Thyroid gland (tissue), 4 donors: ENCODE results near the gene FARS2.
"Not testable (repeated sequence)": the region's sequence is repeated elsewhere in the genome, so short reads cannot be mapped to it uniquely, and the experiment has no call there.

Source experiments
- POLR2A ChIP-seq, 2 donors: fragments of 450-650 bp; IDR thresholded peaks; one replicate each; pipeline ENCODE4 v1.6.1; 2017; ENCODE audit warnings: antibody characterized with exemption in 2 of 2, mild to moderate bottlenecking in 2 of 2, moderate library complexity in 1 of 2
- TF ChIP-seq, protein P1 (sequence below), 6 experiments: fragments of 200-600 bp in 3 of 6; fragments of 450-650 bp in 3 of 6; sonication (generic) in 3 of 6; IDR thresholded peaks; one replicate each; pipeline ENCODE4 v1.5.1; 2016 to 2019; ENCODE audit warnings: antibody characterized with exemption in 6 of 6, mild to moderate bottlenecking in 2 of 6, inconsistent platforms in 1 of 6, moderate library complexity in 1 of 6

GRCh38 chr6:5806406-5806805, 545.1 kb downstream of the FARS2 start:
- TF ChIP-seq, protein P1, sequence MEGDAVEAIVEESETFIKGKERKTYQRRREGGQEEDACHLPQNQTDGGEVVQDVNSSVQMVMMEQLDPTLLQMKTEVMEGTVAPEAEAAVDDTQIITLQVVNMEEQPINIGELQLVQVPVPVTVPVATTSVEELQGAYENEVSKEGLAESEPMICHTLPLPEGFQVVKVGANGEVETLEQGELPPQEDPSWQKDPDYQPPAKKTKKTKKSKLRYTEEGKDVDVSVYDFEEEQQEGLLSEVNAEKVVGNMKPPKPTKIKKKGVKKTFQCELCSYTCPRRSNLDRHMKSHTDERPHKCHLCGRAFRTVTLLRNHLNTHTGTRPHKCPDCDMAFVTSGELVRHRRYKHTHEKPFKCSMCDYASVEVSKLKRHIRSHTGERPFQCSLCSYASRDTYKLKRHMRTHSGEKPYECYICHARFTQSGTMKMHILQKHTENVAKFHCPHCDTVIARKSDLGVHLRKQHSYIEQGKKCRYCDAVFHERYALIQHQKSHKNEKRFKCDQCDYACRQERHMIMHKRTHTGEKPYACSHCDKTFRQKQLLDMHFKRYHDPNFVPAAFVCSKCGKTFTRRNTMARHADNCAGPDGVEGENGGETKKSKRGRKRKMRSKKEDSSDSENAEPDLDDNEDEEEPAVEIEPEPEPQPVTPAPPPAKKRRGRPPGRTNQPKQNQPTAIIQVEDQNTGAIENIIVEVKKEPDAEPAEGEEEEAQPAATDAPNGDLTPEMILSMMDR (IDR thresholded peaks at IDR 0.05), result not testable (repeated sequence)
- TF ChIP-seq POLR2A (IDR thresholded peaks at IDR 0.05), result not testable (repeated sequence)
